B cell (primary cell): Measurements from ENCODE around the gene RNLS. TPM values are rescaled to one million over a fixed set of nuclear protein-coding genes. Genes with fewer than 3 reads are reported as not detected.
A peak's percentile ranks its signal among the peaks of the same experiment; 100 is the strongest.

Experiments used
- ATAC-seq: fragments of 200-7000 bp; cut with Tn5 transposase; one replicate; pipeline ENCODE4 v1.10.0; 2021; ENCODE audit warnings: low read depth, mild to moderate bottlenecking, moderate number of reproducible peaks, moderate library complexity
- CTCF ChIA-PET: fragments of 350-600 bp; sonication (Branson Sonifier 250); formaldehyde crosslinking; loops from one replicate; lab custom pipeline; 2021; ENCODE audit warnings: antibody characterized with exemption, inconsistent platforms; lab: Charles Lee
- POLR2A ChIA-PET: fragments of 350-600 bp; sonication (Branson Sonifier 250); formaldehyde crosslinking; loops from one replicate; lab custom pipeline; 2021; ENCODE audit warnings: antibody characterized with exemption; lab: Charles Lee
- DNase-seq: peaks from one replicate; pipeline ENCODE4 v3.0.0; 2013
- H2AFZ ChIP-seq: 2 replicates; pipeline ENCODE4 v1.6.1; 2012; ENCODE audit warnings: mild to moderate bottlenecking, low read depth, low read length; ENCODE audit not compliant: insufficient read depth, poor library complexity, severe bottlenecking
- H3K27ac ChIP-seq, 2 donors: 1 replicate in 1 of 2; 2 replicates in 1 of 2; pipeline ENCODE4 v1.5.1; 2012 to 2013; ENCODE audit warnings: low read length in 2 of 2, mild to moderate bottlenecking in 2 of 2, moderate library complexity in 1 of 2
- H3K27me3 ChIP-seq, 4 experiments: fragments of 200-600 bp in 1 of 4; sonication (generic) in 1 of 4; replicated peaks in 1 of 4; 1 replicate in 2 of 4; 2 replicates in 2 of 4; pipeline versions ENCODE4 v1.6.1 to v1.7.0; 2013 to 2016; ENCODE audit warnings: low read length in 3 of 4, mild to moderate bottlenecking in 2 of 4, mixed read lengths in 1 of 4, moderate library complexity in 1 of 4; ENCODE audit not compliant: insufficient read depth in 4 of 4, control insufficient read depth in 3 of 4; ENCODE audit errors: control extremely low read depth in 1 of 4
- H3K36me3 ChIP-seq, 2 experiments: replicated peaks in 1 of 2; 1 replicate in 1 of 2; 2 replicates in 1 of 2; pipeline versions ENCODE4 v1.6.1 to v1.7.1; 2013; ENCODE audit warnings: low read length in 1 of 2; ENCODE audit not compliant: insufficient read depth in 2 of 2, control insufficient read depth in 1 of 2; ENCODE audit errors: control extremely low read depth in 1 of 2, extremely low read depth in 1 of 2
- H3K4me1 ChIP-seq, 2 donors: fragments of 200-600 bp in 1 of 2; sonication (generic) in 1 of 2; 1 replicate in 1 of 2; 2 replicates in 1 of 2; pipeline versions ENCODE4 v1.5.1 to v1.6.1; 2013 to 2017; ENCODE audit warnings: low read length in 2 of 2; ENCODE audit not compliant: control insufficient read depth in 2 of 2, insufficient read depth in 2 of 2
- H3K4me2 ChIP-seq: replicated peaks from 2 replicates; pipeline ENCODE3; 2012; ENCODE audit warnings: mild to moderate bottlenecking, low read depth, low read length; ENCODE audit not compliant: poor library complexity, severe bottlenecking
- H3K4me3 ChIP-seq, 5 experiments: fragments of 200-600 bp in 1 of 5; sonication (generic) in 1 of 5; 1 replicate in 3 of 5; 2 replicates in 2 of 5; pipeline versions ENCODE4 v1.5.1 to v1.7.0; 2011 to 2016; ENCODE audit warnings: low read length in 4 of 5, mild to moderate bottlenecking in 4 of 5, low read depth in 2 of 5, control low read depth in 1 of 5, moderate library complexity in 1 of 5; ENCODE audit not compliant: insufficient read depth in 1 of 5; ENCODE audit errors: control extremely low read depth in 1 of 5, extremely low read depth in 1 of 5
- H3K79me2 ChIP-seq: fragments of 200-600 bp; sonication (generic); one replicate; pipeline ENCODE4 v1.6.0; 2016; ENCODE audit warnings: low read length; ENCODE audit not compliant: control insufficient read depth, insufficient read depth
- H3K9ac ChIP-seq: fragments of 200-600 bp; sonication (generic); 2 replicates; pipeline ENCODE4 v1.6.1; 2017; ENCODE audit warnings: mild to moderate bottlenecking, low read length, moderate library complexity
- H3K9me3 ChIP-seq, 3 donors: one replicate each; pipeline versions ENCODE4 v1.6.1 to v1.7.1; 2013; ENCODE audit warnings: low read length in 2 of 3; ENCODE audit not compliant: control insufficient read depth in 2 of 3, insufficient read depth in 1 of 3; ENCODE audit errors: control extremely low read depth in 1 of 3
- H4K20me1 ChIP-seq: 2 replicates; pipeline ENCODE4 v1.6.0; 2012; ENCODE audit warnings: mild to moderate bottlenecking, low read length; ENCODE audit not compliant: insufficient read depth, control insufficient read depth, poor library complexity, severe bottlenecking
- H3K27ac Mint-ChIP-seq: one replicate; pipeline ENCODE4 v1.8.0; 2021; ENCODE audit warnings: mixed read lengths
- H3K27me3 Mint-ChIP-seq: one replicate; pipeline ENCODE4 v1.8.0; 2021; ENCODE audit warnings: mixed read lengths
- H3K4me1 Mint-ChIP-seq: one replicate; pipeline ENCODE4 v1.8.0; 2021; ENCODE audit warnings: mixed read lengths
- H3K4me3 Mint-ChIP-seq: one replicate; pipeline ENCODE4 v1.8.0; 2021; ENCODE audit warnings: mixed read lengths
- H3K9me3 Mint-ChIP-seq: one replicate; pipeline ENCODE4 v1.8.0; 2022; ENCODE audit warnings: mixed read lengths; ENCODE audit not compliant: insufficient read depth
- EZH2 ChIP-seq: IDR thresholded peaks from 2 replicates; pipeline ENCODE4 v1.6.1; 2012; ENCODE audit warnings: borderline replicate concordance, low read depth, mild to moderate bottlenecking, moderate library complexity, low read length; ENCODE audit not compliant: insufficient read depth, poor library complexity, severe bottlenecking
- WGBS: methylation state at CpG from one replicate; pipeline ENCODE4 v1.1.5; 2013; ENCODE audit warnings: missing lambda C conversion rate; ENCODE audit not compliant: insufficient coverage; 5-methylcytosine and 5-hydroxymethylcytosine counted together
- intact Hi-C: fragments of 100-400 bp; cut with micrococcal nuclease; formaldehyde crosslinking; loops from one replicate; pipeline ENCODE4 v1.10.0; 2022
- polyA plus RNA-seq: library from polyadenylated mRNA; depleted of rRNA; stranded (reverse); fragments of >200 nt; gene quantifications from 2 replicates; pipeline ENCODE4 v1.2.3, GENCODE V29; 2012
- total RNA-seq, 2 donors: library from RNA; stranded (reverse); fragments of 120-200 nt in 1 of 2; gene quantifications; 1 replicate in 1 of 2; 2 replicates in 1 of 2; pipeline versions ENCODE4 v1.2.3 to v1.2.4, GENCODE V29; 2013 to 2022
- TF ChIP-seq, protein P1 (sequence below): fragments of 200-600 bp; IDR thresholded peaks from one replicate; pipeline ENCODE4 v1.8.0; 2022; ENCODE audit warnings: antibody characterized with exemption, mild to moderate bottlenecking

RNLS gene
- total and polyA plus RNA-seq, 2 donors (not counting 1 experiment from before 2014, with no cell fraction given) = 3.5 to 7.5 TPM

DNA sequence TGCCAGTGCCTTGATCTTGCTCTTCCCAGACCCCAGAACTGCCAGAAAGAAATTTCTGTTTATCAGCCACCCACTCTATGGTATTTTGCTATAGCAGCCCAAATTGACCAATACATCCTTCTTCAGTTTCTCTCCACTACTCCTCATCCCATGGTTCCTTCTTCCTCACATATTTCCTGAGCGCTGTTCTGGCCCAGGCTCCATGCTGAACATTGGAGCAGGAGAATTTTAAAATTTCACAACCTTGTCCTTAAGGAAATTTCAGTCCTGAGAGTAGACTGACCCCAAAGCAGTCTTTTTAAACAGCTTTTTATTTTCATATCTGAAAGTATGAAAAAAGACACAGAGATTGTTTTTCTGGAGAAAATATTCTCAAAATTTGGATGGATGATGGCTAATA is 297.1 kb downstream of the RNLS start:
- Mint-ChIP-seq H3K4me3 (no peak overlapping the region), H3K27ac (no peak overlapping the region), H3K9me3 (no peaks in the 10 kb centered on the region), H3K27me3 (no peaks in the 10 kb centered on the region), H3K4me1 (peaks cover 54% of the 10 kb centered on the region)
- ChIA-PET CTCF (no interaction called here), POLR2A (no interaction called here)
- H3K9ac ChIP-seq = no peak overlapping the region
- H4K20me1 ChIP-seq = no peaks in the 10 kb centered on the region
- TF ChIP-seq EZH2 = no peak
- TF ChIP-seq, protein P1, sequence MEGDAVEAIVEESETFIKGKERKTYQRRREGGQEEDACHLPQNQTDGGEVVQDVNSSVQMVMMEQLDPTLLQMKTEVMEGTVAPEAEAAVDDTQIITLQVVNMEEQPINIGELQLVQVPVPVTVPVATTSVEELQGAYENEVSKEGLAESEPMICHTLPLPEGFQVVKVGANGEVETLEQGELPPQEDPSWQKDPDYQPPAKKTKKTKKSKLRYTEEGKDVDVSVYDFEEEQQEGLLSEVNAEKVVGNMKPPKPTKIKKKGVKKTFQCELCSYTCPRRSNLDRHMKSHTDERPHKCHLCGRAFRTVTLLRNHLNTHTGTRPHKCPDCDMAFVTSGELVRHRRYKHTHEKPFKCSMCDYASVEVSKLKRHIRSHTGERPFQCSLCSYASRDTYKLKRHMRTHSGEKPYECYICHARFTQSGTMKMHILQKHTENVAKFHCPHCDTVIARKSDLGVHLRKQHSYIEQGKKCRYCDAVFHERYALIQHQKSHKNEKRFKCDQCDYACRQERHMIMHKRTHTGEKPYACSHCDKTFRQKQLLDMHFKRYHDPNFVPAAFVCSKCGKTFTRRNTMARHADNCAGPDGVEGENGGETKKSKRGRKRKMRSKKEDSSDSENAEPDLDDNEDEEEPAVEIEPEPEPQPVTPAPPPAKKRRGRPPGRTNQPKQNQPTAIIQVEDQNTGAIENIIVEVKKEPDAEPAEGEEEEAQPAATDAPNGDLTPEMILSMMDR = no peak
- WGBS = 100% methylated on average over 1 of the region's 1 CpG
- DNase-seq (no peak), ATAC-seq (no peak)
- H3K27ac ChIP-seq = no peak overlapping the region
- no peak overlapping the region for H3K4me3 ChIP-seq
- intact Hi-C loops = no loop called here
- no peak overlapping the region for H3K4me2 ChIP-seq
- no peaks in the 10 kb centered on the region for H3K36me3 ChIP-seq
- no peaks in the 10 kb centered on the region for H3K79me2 ChIP-seq
- peaks cover 30 to 45% of the 10 kb centered on the region in 2 donors for H3K4me1 ChIP-seq
- no peak overlapping the region for H2AFZ ChIP-seq
- no peaks in the 10 kb centered on the region for H3K9me3 ChIP-seq
- H3K27me3 ChIP-seq = no peaks in the 10 kb centered on the region

DNA sequence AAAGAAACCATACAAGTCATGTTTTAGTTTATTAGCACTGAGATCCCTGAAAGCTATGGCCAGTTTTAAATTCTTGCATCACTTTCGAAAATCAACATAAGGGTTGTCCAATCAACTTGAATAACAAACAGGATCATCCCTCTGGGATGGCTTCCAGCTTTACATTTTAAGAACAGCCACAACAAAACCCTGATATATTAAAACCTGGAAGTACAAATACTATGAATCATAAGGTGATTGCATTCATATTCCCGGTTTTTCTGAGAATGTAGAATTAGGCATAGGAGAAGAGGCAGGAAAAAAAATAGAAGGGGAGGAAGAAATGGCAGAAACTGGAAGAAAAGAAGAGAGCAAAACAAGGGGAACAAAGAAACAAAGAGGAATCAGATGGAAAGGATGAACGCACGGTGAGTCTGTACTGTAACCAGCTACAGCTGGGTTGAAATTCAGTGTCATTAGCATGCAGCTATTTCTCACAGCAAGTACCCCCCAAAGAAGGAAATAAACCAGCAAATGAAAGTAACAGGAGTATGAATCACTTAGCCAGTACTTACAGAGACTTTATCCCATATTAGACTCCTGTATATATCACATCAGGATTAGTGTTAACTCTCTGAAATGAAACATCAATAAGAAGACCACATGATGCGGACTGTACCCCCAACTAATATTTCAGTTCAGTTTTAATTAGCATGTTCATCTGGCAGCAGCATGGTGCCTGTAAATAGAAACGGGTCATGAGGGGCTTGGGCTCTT is 301.3 kb downstream of the RNLS start:
- Histone ChIP-seq H3K4me2 (peak overlapping the region; percentile 64), H2AFZ (peak overlapping the region; percentile 44), H3K9me3 (no peaks in the 10 kb centered on the region), H3K4me1 (peaks cover 22 to 37% of the 10 kb centered on the region in 2 donors), H3K79me2 (no peaks in the 10 kb centered on the region), H4K20me1 (no peaks in the 10 kb centered on the region), H3K27me3 (no peaks in the 10 kb centered on the region), H3K9ac (peak overlapping the region; percentile 56), H3K27ac (peak overlapping the region in 1 of 2 donors; percentile 6), H3K4me3 (peak overlapping the region in 3 of 5 experiments; percentile 13 to 52 (median 40)), H3K36me3 (no peaks in the 10 kb centered on the region)
- Mint-ChIP-seq H3K9me3 (no peaks in the 10 kb centered on the region), H3K4me1 (peaks cover 36% of the 10 kb centered on the region), H3K27ac (no peak overlapping the region), H3K4me3 (peak overlapping the region; percentile 62), H3K27me3 (no peaks in the 10 kb centered on the region)
- ChIA-PET CTCF (interaction anchor here (0.9 to 1.3 kb wide), 2 partner anchors 11 to 108 kb away, joined by 3 to 5 read pairs; no protein-coding TSS in a partner anchor), POLR2A (no interaction called here)
- DNase-seq = peak; percentile 32
- ATAC-seq = no peak
- intact Hi-C loops = no loop called here
- no peak for TF ChIP-seq EZH2
- TF ChIP-seq, protein P1 = no peak
- 40% methylated on average over 2 of the region's 6 CpGs for WGBS
